ENCODE data around the gene TAL2. TPM values are rescaled to one million over a fixed set of nuclear protein-coding genes. Genes with fewer than 3 reads are reported as not detected.

The TAL2 gene
- total RNA-seq, result not detected
- long read RNA-seq, donor 1, result 0 reads
- long read RNA-seq, donor 2, result 0 reads

DNA sequence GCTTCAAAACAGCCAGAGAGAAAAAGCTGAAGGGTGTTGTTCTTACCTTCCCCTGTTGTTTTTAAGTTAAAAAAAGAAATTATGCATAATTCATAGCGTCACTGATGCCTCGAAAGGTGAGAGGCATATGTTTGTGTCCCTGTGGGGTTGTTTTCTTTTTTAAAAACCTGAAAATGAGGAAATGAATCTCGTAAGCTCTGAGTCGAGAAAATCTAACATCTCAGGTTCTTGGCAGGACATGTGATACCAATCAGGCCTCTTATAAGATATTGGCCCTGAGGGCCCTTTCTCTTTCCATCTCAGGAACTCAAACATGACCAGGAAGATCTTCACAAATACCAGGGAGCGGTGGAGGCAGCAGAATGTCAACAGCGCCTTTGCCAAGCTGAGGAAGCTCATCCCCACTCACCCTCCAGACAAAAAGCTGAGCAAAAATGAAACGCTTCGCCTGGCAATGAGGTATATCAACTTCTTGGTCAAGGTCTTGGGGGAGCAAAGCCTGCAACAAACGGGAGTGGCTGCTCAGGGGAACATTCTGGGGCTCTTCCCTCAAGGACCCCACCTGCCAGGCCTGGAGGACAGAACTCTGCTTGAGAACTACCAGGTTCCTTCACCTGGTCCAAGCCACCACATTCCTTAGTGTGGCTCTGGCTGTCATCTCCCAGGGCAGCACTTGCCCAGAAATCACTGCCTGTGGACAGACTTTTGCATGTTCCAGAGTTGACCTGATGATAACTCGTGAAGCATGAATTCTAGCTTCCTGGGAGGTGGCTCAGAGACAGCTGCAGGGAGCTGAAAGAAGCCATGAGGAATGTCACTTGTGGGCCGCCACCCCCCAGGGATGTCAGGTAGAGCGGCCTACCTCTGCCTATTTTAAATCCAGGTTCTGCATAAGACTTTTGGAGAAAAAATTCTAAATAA, at the start of gene TAL2:
Gene TAL2, plus strand, starts transcription at position 274 of the 921 bp plus-strand sequence. Its CDS starts 40 bp downstream, at position 314.
- DNase-seq (ENCODE audit: low spot score), result no peak
- intact Hi-C loops (cut with DNase I), result no loop called here

- DNase-seq (ENCODE audit: low spot score), result no peak
- intact Hi-C loops (cut with DNase I), result no loop called here
Observed at GRCh38 chr9:105621001-105621400, 41.3 kb upstream of the TAL2 start.

DNA sequence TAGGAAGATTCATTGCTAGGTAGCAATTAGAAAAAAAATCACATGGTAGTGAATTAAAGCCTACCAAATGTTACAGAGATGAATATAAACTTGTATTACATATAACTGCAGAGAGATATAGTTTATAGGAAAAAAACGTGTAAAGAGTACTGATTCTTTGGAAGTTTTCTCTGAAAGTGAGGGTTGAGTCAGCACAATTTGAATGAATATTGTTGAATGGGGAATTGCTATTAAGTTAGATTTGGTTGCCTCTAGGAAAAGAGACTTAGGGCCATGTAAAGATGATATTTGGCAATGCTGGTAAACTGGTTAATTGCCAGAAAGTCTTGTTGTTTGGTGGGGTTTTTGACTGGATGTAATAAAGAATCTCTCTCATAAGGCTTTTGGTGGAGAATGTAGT, 37.2 kb upstream of the TAL2 start:
- intact Hi-C loops (cut with DNase I), result no loop called here
- DNase-seq (ENCODE audit: low spot score), result no peak

DNA sequence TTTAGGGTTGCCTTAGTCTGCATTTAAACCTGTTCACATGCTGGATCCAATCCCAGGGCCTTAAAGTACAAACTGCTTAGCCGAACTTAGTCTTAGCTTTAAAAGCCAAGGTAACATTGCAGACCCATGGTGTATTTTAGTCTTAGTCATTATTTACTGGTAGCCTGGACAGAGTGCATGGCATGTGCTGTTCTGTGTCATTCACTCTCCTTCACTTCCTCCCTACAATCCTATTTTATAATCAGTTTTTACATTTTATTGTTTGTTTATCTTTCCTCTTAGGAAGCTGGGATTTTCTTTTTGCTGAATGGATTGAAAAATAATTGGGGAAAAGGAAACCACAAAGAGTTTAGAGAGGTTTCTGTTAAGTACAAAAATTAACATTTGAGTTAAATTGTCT, 29.4 kb upstream of the TAL2 start:
- DNase-seq (ENCODE audit: low spot score), result no peak
- intact Hi-C loops (cut with DNase I), result no loop called here

DNA sequence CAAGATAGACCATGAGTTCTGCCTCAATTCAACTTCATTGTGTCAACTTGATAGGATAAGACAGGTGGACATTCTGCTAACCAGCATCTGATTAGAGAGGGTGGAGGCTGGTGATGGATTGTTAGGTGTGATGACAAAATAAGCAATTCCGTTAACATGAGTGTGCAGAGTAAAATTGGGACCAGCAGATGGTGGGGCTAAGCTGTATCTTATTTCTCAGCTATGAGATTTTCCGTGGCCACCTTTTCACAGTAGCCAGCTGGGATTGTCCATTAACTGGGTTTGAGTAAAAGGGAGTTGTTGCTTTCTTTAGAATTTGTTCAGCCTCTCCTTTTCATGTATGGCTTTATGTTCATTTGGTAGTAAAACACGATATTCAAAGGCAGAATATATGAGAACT, 28.8 kb upstream of the TAL2 start:
- DNase-seq (ENCODE audit: low spot score), result no peak
- intact Hi-C loops (cut with DNase I), result no loop called here

DNA sequence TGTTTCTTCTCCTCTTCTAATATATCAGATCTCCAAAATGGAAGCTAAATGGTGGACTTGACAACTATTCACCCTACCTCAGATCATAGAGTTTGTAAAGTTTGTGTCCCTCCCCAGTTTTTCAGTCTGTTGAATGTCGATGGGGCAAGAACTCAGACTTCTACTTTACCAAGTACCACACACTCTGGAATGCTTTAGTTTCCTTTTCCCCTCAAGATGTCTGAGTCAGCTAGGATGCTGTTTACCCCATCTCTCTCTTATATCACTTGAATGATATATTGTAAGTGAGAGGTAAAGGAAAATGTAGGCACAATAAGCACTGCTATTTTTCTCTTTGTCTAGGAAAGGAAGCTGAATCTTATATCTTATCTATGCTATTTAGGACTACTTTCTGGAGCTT, 25.9 kb upstream of the TAL2 start:
- intact Hi-C loops (cut with DNase I), result no loop called here
- no peak for DNase-seq (ENCODE audit: low spot score)

DNA sequence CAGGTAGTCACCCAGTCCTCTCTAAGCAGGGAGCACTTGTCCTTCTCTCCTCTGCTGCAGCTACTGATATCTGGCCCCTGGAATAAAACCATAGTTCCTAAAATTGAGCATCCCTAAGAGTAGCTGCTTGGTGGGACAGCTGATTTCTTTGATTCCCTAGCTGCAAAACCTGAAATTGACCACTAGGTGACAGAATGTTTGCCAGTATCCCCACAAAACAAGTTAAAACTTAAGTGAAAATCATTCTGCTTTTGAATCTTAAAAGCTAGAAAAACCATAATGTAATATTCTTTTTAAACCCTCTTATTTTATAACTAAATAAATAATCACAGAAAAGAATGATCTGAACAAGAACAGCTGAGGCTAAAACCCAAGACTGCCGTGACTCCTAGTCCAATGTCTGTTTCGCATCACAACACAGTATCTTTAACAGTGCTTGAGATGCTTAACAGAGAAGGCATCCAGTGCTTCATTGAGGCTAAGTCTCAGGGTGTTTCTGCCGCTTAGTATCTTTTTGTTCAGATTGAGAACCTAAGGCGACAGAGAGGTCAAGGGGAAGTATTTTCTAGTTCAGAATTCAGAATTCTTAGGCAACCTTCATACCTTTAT, 24.4 kb upstream of the TAL2 start:
- intact Hi-C loops (cut with DNase I), result no loop called here

DNA sequence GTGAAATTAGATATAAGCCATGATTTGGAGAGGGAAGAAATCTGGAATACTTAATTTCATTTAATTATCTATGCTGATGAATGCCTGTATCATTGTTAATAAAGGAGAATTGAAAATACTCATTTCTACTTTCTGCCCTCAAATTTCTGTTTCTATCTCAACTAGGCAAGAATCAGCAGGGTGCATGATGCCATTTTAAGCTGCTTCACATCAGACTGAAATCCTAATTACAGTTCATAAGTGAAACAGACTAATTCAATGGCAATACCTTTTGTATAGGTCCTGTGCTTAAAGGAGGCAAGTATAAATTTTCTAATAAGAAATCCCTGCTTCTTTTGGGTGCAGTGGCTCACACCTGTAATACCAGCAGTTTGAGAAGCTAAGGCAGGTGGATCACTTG, 22.3 kb upstream of the TAL2 start:
- intact Hi-C loops (cut with DNase I), result no loop called here
- no peak for DNase-seq (ENCODE audit: low spot score)

More for the DNA sequence above, 24.4 kb upstream of the TAL2 start:
- DNase-seq (ENCODE audit: low spot score), result no peak

GRCh38 chr9:105643795-105644194, 18.5 kb upstream of the TAL2 start:
- intact Hi-C loops (cut with DNase I), result no loop called here
- DNase-seq (ENCODE audit: low spot score), result no peak

GRCh38 chr9:105646879-105647594, 15.2 kb upstream of the TAL2 start:
- DNase-seq (ENCODE audit: low spot score), result no peak
- intact Hi-C loops (cut with DNase I), result no loop called here

GRCh38 chr9:105647595-105648349, 14.5 kb upstream of the TAL2 start:
- no peak for DNase-seq (ENCODE audit: low spot score)
- intact Hi-C loops (cut with DNase I), result loop anchor here in 1 of 2 donors (1.0 kb wide), 1 partner anchor 61 kb away; no protein-coding TSS in a partner anchor

DNA sequence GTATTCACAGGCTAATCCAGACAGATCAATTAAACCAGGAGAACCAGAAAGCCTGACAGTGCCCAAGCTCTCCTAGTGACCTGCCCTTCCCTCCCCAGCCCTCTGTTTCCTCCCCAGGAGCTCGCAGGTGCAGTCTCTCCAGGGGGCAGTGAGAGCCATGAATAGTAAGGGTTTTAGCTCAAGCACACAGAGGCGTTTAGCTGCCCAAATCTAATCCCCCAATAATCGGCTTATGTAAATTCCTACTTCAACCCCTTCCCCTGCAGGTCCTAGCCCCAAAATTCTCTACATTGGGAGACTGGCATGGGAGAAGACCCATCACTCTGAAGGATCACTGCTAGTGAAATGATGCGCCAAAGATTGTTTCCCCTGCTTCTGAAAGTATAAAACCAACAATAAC, 10.5 kb upstream of the TAL2 start:
- intact Hi-C loops (cut with DNase I), result no loop called here
- no peak for DNase-seq (ENCODE audit: low spot score)

DNA sequence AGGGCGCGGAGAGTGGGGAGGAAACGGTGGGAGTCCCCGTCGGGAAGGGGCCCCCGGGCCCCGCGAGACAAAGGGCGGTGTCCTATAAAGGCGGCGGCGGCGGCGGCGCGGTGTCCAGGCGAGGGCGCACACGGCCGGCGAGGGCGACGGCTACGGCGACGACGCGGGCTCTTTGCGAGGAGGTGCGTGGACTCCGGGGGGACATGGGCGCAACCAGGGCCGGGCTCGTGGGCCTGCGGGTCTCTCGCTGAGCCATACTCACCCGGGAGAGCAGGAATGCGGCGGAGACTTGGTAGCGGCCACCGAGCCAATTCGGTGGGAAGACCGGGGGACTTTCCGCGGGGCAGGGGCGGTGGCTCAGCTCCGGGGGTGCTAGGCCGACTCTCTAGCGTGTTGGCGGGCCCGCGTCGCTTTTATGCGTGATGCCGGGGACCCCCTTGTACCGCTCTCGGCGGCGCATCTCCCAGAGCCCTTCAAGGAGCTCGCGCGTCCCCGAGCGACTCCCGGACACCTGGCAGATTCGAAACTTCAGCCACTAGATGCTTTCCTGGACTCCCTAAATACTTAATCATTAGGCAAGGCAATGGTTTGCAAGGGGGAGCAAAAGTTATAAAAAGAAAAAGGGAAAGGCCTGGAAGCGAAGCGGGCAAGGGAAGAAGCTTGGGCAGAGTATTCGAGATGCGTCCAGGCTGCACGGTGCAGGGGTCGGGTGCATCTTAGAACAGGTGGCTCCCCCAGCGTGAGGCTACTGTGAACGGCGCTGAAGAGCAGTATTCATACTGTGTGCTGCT, 5.9 kb upstream of the TAL2 start:
- DNase-seq (ENCODE audit: low spot score), result no peak
- intact Hi-C loops (cut with DNase I), result no loop called here

GRCh38 chr9:105658351-105658750, 3.9 kb upstream of the TAL2 start:
- DNase-seq (ENCODE audit: low spot score), result no peak
- intact Hi-C loops (cut with DNase I), result no loop called here

DNA sequence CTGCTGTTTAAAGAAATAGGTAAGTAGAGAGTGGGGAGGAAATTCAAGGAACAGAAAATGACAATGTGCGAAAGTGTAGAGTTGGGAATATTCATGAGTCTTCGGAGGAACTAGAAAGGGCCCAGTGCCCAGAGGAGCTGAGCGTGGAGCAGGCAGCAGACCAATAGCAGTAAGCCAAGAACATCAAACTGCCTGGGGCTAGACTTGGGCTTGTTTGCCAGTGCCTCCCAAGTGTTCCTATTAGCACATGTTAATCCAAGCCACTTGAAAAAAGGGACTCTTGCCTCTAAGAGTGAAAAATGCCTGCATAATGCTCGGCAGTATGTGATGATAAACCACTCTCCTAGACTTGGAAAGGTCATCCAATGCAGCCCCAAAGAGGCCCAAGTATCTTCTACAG, 1.2 kb upstream of the TAL2 start:
- intact Hi-C loops (cut with DNase I), result no loop called here

DNA sequence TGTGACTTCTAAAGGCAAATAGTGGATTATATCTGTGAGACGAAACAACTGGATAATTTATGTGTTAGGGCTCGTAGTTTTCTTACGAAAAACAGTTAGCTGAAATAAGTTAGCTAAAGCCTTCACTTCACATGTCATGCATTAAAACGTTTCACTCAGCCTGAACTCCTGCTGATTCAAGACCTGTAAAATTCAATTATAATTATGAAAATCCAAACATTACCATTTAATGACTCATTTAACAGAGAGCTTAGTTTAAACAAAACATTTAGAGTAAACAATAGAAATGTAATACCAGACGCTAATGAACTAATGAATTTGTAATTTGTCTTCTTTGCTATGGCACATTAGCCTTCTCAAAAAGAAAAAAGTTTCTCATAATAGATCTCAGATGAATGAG, 1.7 kb downstream of the TAL2 start:
- intact Hi-C loops (cut with DNase I), result no loop called here

More for the DNA sequence above, 1.2 kb upstream of the TAL2 start:
- no peak for DNase-seq (ENCODE audit: low spot score)

GRCh38 chr9:105667867-105668266, 5.6 kb downstream of the TAL2 start:
- no peak for DNase-seq (ENCODE audit: low spot score)
- intact Hi-C loops (cut with DNase I), result no loop called here

More for the DNA sequence above, 1.7 kb downstream of the TAL2 start:
- no peak for DNase-seq (ENCODE audit: low spot score)

- DNase-seq (ENCODE audit: low spot score), result no peak
- intact Hi-C loops (cut with DNase I), result no loop called here
Observed at GRCh38 chr9:105670315-105670714, 8.1 kb downstream of the TAL2 start.

DNA sequence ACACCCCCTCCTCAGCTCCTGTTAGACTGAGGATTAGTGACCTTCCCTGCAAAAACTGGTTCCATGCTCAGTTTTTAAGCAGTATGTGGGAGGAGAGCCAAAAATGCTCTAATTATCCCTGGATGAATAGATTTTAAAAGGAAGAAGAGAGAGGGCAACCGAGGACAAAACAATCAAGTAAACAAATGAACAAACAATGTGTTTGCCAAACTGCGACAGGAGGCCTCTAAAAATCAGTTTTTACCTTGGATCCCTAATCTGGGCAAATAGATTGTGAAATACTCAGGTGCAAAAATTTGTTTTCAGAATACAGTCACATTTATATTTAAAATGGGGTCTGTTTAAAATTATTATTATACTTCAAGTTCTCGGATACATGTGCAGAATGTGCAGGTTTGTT, 8.5 kb downstream of the TAL2 start:
- DNase-seq (ENCODE audit: low spot score), result no peak
- intact Hi-C loops (cut with DNase I), result no loop called here

Measured in posterior vena cava (tissue), 2 donors.